GM12878 (cell line): Measurements from ENCODE around the gene LARGE1. TPM values are rescaled to one million over a fixed set of nuclear protein-coding genes. Genes with fewer than 3 reads are reported as not detected.

Experiments used
- ATAC-seq: fragments of 200-7000 bp; cut with Tn5 transposase; 3 replicates; pipeline ENCODE4 v1.9.1; 2020; ENCODE audit warnings: mild to moderate bottlenecking, moderate library complexity
- BruUV-seq: library from RNA; stranded (reverse); fragments of 400-500 nt; replicated peaks from 2 replicates; lab custom pipeline; 2021; lab: Mats Ljungman, UMichigan
- CTCF ChIA-PET: fragments of 300-600 bp; sonication (Branson Sonifier 250); formaldehyde crosslinking; extraction: SDS; loops from one replicate; lab custom pipeline; 2021; ENCODE audit warnings: inconsistent platforms; lab: Yijun Ruan, JAX
- POLR2A ChIA-PET: fragments of 350-600 bp; formaldehyde crosslinking; extraction: SDS; loops from one replicate; lab custom pipeline; 2021; ENCODE audit warnings: inconsistent platforms; lab: Charles Lee
- RAD21 ChIA-PET: fragments of 300-600 bp; sonication (Branson Sonifier 250); formaldehyde crosslinking; loops from one replicate; lab custom pipeline; 2023; ENCODE audit warnings: antibody characterized with exemption; ENCODE audit not compliant: unreplicated experiment; lab: Charles Lee
- SMC1A ChIA-PET: fragments of 300-600 bp; sonication (Branson Sonifier 250); formaldehyde crosslinking; loops from one replicate; lab custom pipeline; 2023; ENCODE audit not compliant: unreplicated experiment, uncharacterized antibody; lab: Charles Lee
- DNase-seq: peaks from one replicate; pipeline ENCODE4 v3.0.0-alpha.2; 2011; ENCODE audit warnings: low read depth, low spot score
- FAIRE-seq: peaks from 3 replicates; lab custom pipeline; 2011; peaks lifted over from hg19 to GRCh38; lab: Jason Lieb, UNC
- H2AFZ ChIP-seq: 2 replicates; pipeline ENCODE4 v1.6.0; 2011; ENCODE audit warnings: low read depth, low read length, control low read depth; ENCODE audit not compliant: control insufficient read depth
- H3K27ac ChIP-seq: 2 replicates; pipeline ENCODE4 v1.5.1; 2011; ENCODE audit warnings: control low read depth; ENCODE audit not compliant: control insufficient read depth, insufficient read depth
- H3K27me3 ChIP-seq, 2 experiments: replicated peaks in 1 of 2; 2 replicates each; pipeline versions ENCODE4 v1.6.0 to v1.6.1; 2011; ENCODE audit warnings: low read length in 1 of 2; ENCODE audit not compliant: control insufficient read depth in 2 of 2, insufficient read depth in 2 of 2
- H3K36me3 ChIP-seq, 2 experiments: 2 replicates each; pipeline ENCODE4 v1.5.1; 2011; ENCODE audit warnings: low read length in 1 of 2; ENCODE audit not compliant: control insufficient read depth in 2 of 2, insufficient read depth in 2 of 2
- H3K4me1 ChIP-seq: 2 replicates; pipeline ENCODE4 v1.6.1; 2011; ENCODE audit warnings: mild to moderate bottlenecking, low read length, moderate library complexity, mixed read lengths; ENCODE audit not compliant: control insufficient read depth, insufficient read depth
- H3K4me2 ChIP-seq: 2 replicates; pipeline ENCODE4 v1.6.0; 2011; ENCODE audit warnings: control low read depth; ENCODE audit not compliant: control insufficient read depth, insufficient read depth
- H3K4me3 ChIP-seq: fragments of 200-600 bp; sonication (generic); 2 replicates; pipeline ENCODE4 v1.5.1; 2016
- H3K79me2 ChIP-seq: 2 replicates; pipeline ENCODE4 v1.6.0; 2011; ENCODE audit warnings: low read length; ENCODE audit not compliant: control insufficient read depth, insufficient read depth
- H3K9ac ChIP-seq: 2 replicates; pipeline ENCODE4 v1.8.0; 2011; ENCODE audit warnings: low read length, control low read depth, mixed read lengths; ENCODE audit not compliant: control insufficient read depth, insufficient read depth
- H3K9me3 ChIP-seq: replicated peaks from 3 replicates; pipeline ENCODE4 v1.5.1; 2011; ENCODE audit warnings: mild to moderate bottlenecking, low read length; ENCODE audit not compliant: control insufficient read depth, insufficient read depth
- H4K20me1 ChIP-seq: 2 replicates; pipeline ENCODE4 v1.6.0; 2011; ENCODE audit not compliant: control insufficient read depth, insufficient read depth
- ASH2L ChIP-seq: fragments of 300-600, 200-600 bp; sonication (generic); IDR thresholded peaks from 2 replicates; pipeline ENCODE4 v1.6.1; 2017; ENCODE audit warnings: low read depth, mild to moderate bottlenecking, borderline replicate concordance
- EZH2 ChIP-seq: IDR thresholded peaks from 2 replicates; pipeline ENCODE4 v1.6.1; 2012; ENCODE audit warnings: low read depth, mild to moderate bottlenecking, control low read depth, inconsistent platforms, low read length, borderline replicate concordance; ENCODE audit not compliant: control insufficient read depth
- HDAC6 ChIP-seq: fragments of 200-600 bp; sonication (generic); IDR thresholded peaks from one replicate; pipeline ENCODE4 v1.8.0; 2017; ENCODE audit warnings: antibody characterized with exemption; ENCODE audit not compliant: unreplicated experiment
- HSF1 ChIP-seq: fragments of 150-350 bp; IDR thresholded peaks from 2 replicates; pipeline ENCODE4 v1.6.1; 2014; ENCODE audit warnings: mild to moderate bottlenecking, low read depth, low read length
- KAT2A ChIP-seq: conservative IDR thresholded peaks from 2 replicates; pipeline ENCODE4 v1.6.1; 2011; ENCODE audit warnings: low read depth, low read length; ENCODE audit not compliant: control insufficient read depth
- NFYA ChIP-seq: IDR thresholded peaks from 2 replicates; pipeline ENCODE4 v1.6.1; 2011; ENCODE audit warnings: low read depth, mild to moderate bottlenecking, low read length, improper control_type of control experiment, borderline replicate concordance
- PAX5 ChIP-seq: IDR thresholded peaks from 2 replicates; pipeline ENCODE4 v1.6.1; 2011; ENCODE audit warnings: low read depth, low read length, borderline replicate concordance
- PML ChIP-seq: IDR thresholded peaks from 2 replicates; pipeline ENCODE4 v1.6.1; 2012; ENCODE audit warnings: low read length, inconsistent platforms
- POLR2AphosphoS5 ChIP-seq: IDR thresholded peaks from 2 replicates; pipeline ENCODE4 v1.6.1; 2011; ENCODE audit warnings: mild to moderate bottlenecking, low read length, inconsistent platforms
- RUNX3 ChIP-seq: IDR thresholded peaks from 2 replicates; pipeline ENCODE4 v1.6.1; 2012; ENCODE audit warnings: low read length, inconsistent platforms
- SUZ12 ChIP-seq: fragments of 200-600 bp; sonication (generic); IDR thresholded peaks from one replicate; pipeline ENCODE4 v1.6.1; 2018; ENCODE audit warnings: antibody characterized with exemption, mild to moderate bottlenecking; ENCODE audit not compliant: unreplicated experiment
- TARDBP ChIP-seq: IDR thresholded peaks from 2 replicates; pipeline ENCODE4 v1.6.1; 2016; ENCODE audit warnings: borderline replicate concordance
- TCF3 ChIP-seq: IDR thresholded peaks from 2 replicates; pipeline ENCODE4 v1.6.1; 2012; ENCODE audit warnings: low read depth, mild to moderate bottlenecking, low read length, borderline replicate concordance; ENCODE audit not compliant: insufficient read depth
- ZBED1 ChIP-seq: IDR thresholded peaks from 2 replicates; pipeline ENCODE4 v1.6.1; 2016; ENCODE audit warnings: borderline replicate concordance
- WGBS: methylation state at CpG from one replicate; pipeline ENCODE4 v1.1.6; 2016; ENCODE audit warnings: low lambda C conversion rate; ENCODE audit not compliant: insufficient replicate concordance, insufficient coverage; ENCODE audit errors: missing lambda C conversion rate; 5-methylcytosine and 5-hydroxymethylcytosine counted together
- in situ Hi-C: fragments of 300-500 bp; cut with MboI; formaldehyde crosslinking; loops from 9 replicates; pipeline ENCODE4 v1.14.3; 2018; ENCODE audit warnings: mixed read lengths
- intact Hi-C: fragments of 100-400 bp; cut with micrococcal nuclease; formaldehyde crosslinking; loops from one replicate; pipeline ENCODE4 v1.14.2; 2022; ENCODE audit not compliant: unreplicated experiment
- polyA plus RNA-seq, 11 experiments: library from polyadenylated mRNA; depleted of rRNA in 4 of 11; unstranded in 6 of 11; stranded (reverse) in 5 of 11; fragments of >200 nt; fragmentation: Nextera tagmentation in 4 of 11; fragmentation: Illumina TruSeq in 1 of 11; extraction: Ambion mirVana in 4 of 11; extraction: Trizol in 1 of 11; gene quantifications; 1 replicate in 1 of 11; 2 replicates in 10 of 11; pipeline versions ENCODE4 v1.2.1 to v1.2.3, GENCODE V29; 2011 to 2016; ENCODE audit warnings: inconsistent platforms in 2 of 11, missing spikeins in 2 of 11, low read depth in 1 of 11
- total RNA-seq, 4 experiments: library from RNA; depleted of rRNA in 3 of 4; stranded (reverse); fragments of >200 nt in 3 of 4; fragmentation: Illumina TruSeq in 1 of 4; extraction: Trizol in 1 of 4; gene quantifications; 2 replicates each; pipeline versions ENCODE4 v1.2.1 to v1.2.3, GENCODE V29; 2013 to 2021

LARGE1 gene
- total and polyA plus RNA-seq, 10 of the 15 experiments (the other 5 are each of a cell fraction or from before 2014, with no cell fraction given) = 3.2 to 41.4 (median 17.3) TPM

- intact Hi-C loops = no loop called here
- Histone ChIP-seq H2AFZ (no peak overlapping the region), H3K9ac (no peak overlapping the region), H3K36me3 (no peaks in the 10 kb centered on the region; a peak in 1 of 4 replicates), H3K79me2 (peaks cover 30% of the 10 kb centered on the region), H3K27ac (no peak overlapping the region), H3K27me3 (no peaks in the 10 kb centered on the region), H3K4me2 (no peak overlapping the region), H4K20me1 (no peaks in the 10 kb centered on the region)
- FAIRE-seq = no peak
- SMC1A ChIA-PET = interaction anchor here (1.5 to 2.3 kb wide), 3 partner anchors 9 to 17 kb away, joined by 5 to 8 read pairs (median 5); no protein-coding TSS in a partner anchor
- WGBS = 100% methylated on average over 8 of the region's 8 CpGs
- CTCF ChIA-PET = no interaction called here
- BruUV-seq = no TSS peak
- no peak for TF ChIP-seq HSF1
- TF ChIP-seq TARDBP = no peak
- TF ChIP-seq EZH2 = no peak
- no peak for TF ChIP-seq ZBED1
- no peak for TF ChIP-seq RUNX3
- no peak for TF ChIP-seq NFYA
- no peak for TF ChIP-seq TCF3
- no peak for TF ChIP-seq KAT2A
- TF ChIP-seq PML = no peak
- TF ChIP-seq PAX5 = no peak
- no peak for TF ChIP-seq SUZ12
- no peak for TF ChIP-seq ASH2L
- TF ChIP-seq HDAC6 = no peak
- no peak for TF ChIP-seq POLR2AphosphoS5
- TF ChIP-seq, all 136 proteins: peak for 0
- POLR2A ChIA-PET = no interaction called here
- RAD21 ChIA-PET = no interaction called here
- H3K9me3 ChIP-seq = no peaks in the 10 kb centered on the region; the same call in 2 of the 3 replicates
- no peak for DNase-seq
- in situ Hi-C loops = no loop called here
- peaks cover 9% of the 10 kb centered on the region; the same call in 1 of the 2 replicates for H3K4me1 ChIP-seq
- H3K4me3 ChIP-seq = no peak overlapping the region
- ATAC-seq = no peak
Measured at GRCh38 chr22:33902073-33902472, 18.2 kb downstream of the LARGE1 start.
